Mesothelial cell of epicardium (in vitro differentiated cells): ENCODE results near the gene ADGRL3. TPM values are rescaled to one million over a fixed set of nuclear protein-coding genes. Genes with fewer than 3 reads are reported as not detected.

ENCODE experiments used
- DNase-seq, 2 experiments: peaks; one replicate each; pipeline ENCODE4 v3.0.0; 2021; ENCODE audit warnings: low spot score in 2 of 2; ENCODE audit not compliant: unreplicated experiment in 2 of 2
- H3K27ac Mint-ChIP-seq: 2 replicates; pipeline ENCODE4 v1.8.0; 2021; ENCODE audit warnings: mixed read lengths
- H3K27me3 Mint-ChIP-seq: 2 replicates; pipeline ENCODE4 v1.8.0; 2021; ENCODE audit warnings: low read depth, mixed read lengths
- H3K36me3 Mint-ChIP-seq: 2 replicates; pipeline ENCODE4 v1.8.0; 2021; ENCODE audit warnings: mixed read lengths
- H3K4me1 Mint-ChIP-seq: 2 replicates; pipeline ENCODE4 v1.8.0; 2021; ENCODE audit warnings: mixed read lengths
- H3K4me3 Mint-ChIP-seq: 2 replicates; pipeline ENCODE4 v1.8.0; 2021; ENCODE audit warnings: mild to moderate bottlenecking, moderate library complexity, mixed read lengths
- H3K9me3 Mint-ChIP-seq: 2 replicates; pipeline ENCODE4 v1.8.0; 2021; ENCODE audit warnings: mixed read lengths
- total RNA-seq: library from RNA; stranded (reverse); gene quantifications from 3 replicates; pipeline ENCODE4 v1.2.1, GENCODE V29; 2021
- TF ChIP-seq, protein P1 (sequence below): fragments of 200-600 bp; sonication (generic); IDR thresholded peaks from one replicate; pipeline ENCODE4 v1.5.0; 2021; ENCODE audit warnings: antibody characterized with exemption; ENCODE audit not compliant: unreplicated experiment

Gene ADGRL3
- total RNA-seq, 1 donor from 2014 or later = 68.3 TPM

DNA sequence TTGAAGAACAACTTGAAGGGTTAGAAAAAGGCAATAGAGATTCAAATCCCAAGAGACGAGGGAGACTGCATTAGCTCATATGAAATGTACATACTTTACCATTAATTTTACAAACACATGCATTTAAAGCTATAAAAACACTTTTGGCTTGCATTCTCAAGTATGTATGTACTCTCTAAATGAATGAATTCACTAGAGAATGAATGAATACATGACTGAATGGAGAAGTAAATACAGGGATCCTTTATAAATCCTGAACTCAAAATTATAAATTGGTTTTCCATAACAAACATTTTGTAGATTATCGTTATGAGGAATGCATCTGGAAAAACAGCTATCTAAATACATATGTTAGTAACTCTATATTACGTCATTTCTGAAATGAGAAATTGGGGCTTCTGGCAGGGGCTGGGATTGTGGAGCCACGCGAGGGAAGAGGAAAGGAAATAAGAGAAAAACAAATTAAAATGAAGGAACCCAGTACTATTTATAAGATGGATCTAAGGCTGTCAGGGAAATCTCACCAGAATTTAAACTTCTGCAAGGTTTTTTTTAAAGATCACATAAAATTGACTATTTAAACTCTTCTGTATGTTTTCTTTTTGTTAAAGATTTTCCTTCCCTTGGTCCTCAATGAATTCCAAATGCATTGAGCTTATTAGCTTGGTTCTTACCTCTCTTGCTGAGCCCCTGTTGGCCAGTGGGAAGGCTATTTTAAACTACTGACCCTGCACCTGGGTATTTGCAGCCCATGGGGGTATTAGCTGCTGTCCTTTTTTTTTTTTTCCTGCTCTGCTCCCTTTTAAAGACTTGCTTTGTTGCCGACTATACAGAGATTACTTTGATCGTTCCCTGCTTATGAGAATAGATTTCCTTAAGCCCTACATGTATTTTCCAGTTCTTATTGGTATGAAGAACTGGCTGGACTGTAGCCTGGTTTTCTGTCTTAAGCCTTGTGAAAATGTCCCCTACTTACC, 207.8 kb downstream of the ADGRL3 start:
- peak overlapping the region; percentile 60 for H3K27ac Mint-ChIP-seq
- TF ChIP-seq, protein P1, sequence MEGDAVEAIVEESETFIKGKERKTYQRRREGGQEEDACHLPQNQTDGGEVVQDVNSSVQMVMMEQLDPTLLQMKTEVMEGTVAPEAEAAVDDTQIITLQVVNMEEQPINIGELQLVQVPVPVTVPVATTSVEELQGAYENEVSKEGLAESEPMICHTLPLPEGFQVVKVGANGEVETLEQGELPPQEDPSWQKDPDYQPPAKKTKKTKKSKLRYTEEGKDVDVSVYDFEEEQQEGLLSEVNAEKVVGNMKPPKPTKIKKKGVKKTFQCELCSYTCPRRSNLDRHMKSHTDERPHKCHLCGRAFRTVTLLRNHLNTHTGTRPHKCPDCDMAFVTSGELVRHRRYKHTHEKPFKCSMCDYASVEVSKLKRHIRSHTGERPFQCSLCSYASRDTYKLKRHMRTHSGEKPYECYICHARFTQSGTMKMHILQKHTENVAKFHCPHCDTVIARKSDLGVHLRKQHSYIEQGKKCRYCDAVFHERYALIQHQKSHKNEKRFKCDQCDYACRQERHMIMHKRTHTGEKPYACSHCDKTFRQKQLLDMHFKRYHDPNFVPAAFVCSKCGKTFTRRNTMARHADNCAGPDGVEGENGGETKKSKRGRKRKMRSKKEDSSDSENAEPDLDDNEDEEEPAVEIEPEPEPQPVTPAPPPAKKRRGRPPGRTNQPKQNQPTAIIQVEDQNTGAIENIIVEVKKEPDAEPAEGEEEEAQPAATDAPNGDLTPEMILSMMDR = no peak
- H3K9me3 Mint-ChIP-seq = no peaks in the 10 kb centered on the region
- H3K4me3 Mint-ChIP-seq = peak overlapping the region; percentile 1
- H3K27me3 Mint-ChIP-seq = no peaks in the 10 kb centered on the region
- DNase-seq = no peak
- H3K36me3 Mint-ChIP-seq = no peaks in the 10 kb centered on the region
- H3K4me1 Mint-ChIP-seq = peaks cover 23% of the 10 kb centered on the region

DNA sequence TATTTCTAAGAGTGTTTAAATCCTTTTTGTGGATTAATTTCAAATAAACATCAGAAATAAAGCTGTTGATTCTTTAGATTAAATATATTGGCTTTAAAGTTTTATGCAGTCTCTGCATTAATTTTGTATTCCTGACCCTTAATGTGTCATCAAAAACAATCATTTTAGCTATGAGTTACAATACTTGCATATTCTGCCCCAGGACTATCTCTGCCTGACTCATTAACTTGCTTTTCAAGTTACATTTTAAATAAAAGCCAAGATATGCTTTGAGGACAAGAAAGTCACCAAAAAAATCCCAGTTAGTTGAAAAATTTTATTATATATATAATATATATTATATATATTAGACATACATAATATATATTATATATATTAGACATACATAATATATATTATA, 208.7 kb downstream of the ADGRL3 start:
- TF ChIP-seq, protein P1 = no peak
- DNase-seq = no peak
- Mint-ChIP-seq H3K27ac (no peak overlapping the region), H3K27me3 (no peaks in the 10 kb centered on the region), H3K4me1 (peaks cover 23% of the 10 kb centered on the region), H3K4me3 (no peak overlapping the region), H3K9me3 (no peaks in the 10 kb centered on the region), H3K36me3 (no peaks in the 10 kb centered on the region)

DNA sequence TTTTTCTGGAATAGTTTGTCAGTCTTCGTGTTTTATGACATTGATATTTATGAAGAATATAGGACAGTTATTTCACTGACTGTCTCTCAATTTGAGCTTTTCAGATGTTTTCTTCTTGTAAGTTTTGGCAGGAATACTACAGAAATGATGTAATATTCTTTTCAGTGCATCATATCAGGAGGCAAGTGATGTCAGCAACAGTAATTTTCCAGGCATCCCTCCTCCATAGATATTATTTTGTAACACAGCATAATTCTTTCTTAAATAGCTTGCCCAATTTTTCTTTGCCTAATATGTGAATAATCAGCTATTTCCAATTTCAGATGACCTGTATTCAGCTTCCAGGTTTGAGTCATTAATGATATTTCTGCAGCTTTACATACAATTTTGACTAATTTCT, 211.1 kb downstream of the ADGRL3 start:
- Mint-ChIP-seq H3K4me3 (no peak overlapping the region), H3K36me3 (no peaks in the 10 kb centered on the region), H3K27ac (no peak overlapping the region), H3K4me1 (peaks cover 18% of the 10 kb centered on the region), H3K9me3 (no peaks in the 10 kb centered on the region), H3K27me3 (no peaks in the 10 kb centered on the region)
- TF ChIP-seq, protein P1 = no peak
- DNase-seq = no peak

DNA sequence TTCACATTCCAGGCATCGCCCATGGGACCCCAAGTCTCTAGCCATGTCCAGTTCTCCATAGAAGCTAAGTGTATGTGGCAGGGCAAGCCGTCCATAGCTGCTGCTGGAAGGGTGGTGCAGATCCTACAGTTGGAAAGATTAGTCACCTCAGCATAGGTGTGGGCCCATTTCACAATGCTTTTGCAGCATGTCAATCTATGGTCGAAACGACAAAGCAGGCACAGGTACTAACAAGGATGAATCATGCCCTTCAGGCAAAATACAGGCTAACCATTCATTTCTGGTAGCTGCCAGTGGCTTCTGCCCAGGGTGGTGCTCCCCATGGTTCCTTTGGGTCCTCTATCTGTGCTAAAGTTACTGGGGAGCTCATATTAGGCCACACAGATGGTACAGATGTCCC, 225.2 kb downstream of the ADGRL3 start:
- H3K4me3 Mint-ChIP-seq = no peak overlapping the region
- TF ChIP-seq, protein P1 = no peak
- DNase-seq = no peak
- H3K27ac Mint-ChIP-seq = no peak overlapping the region
- H3K9me3 Mint-ChIP-seq = peaks cover 24% of the 10 kb centered on the region
- no peaks in the 10 kb centered on the region for H3K4me1 Mint-ChIP-seq
- no peaks in the 10 kb centered on the region for H3K27me3 Mint-ChIP-seq
- H3K36me3 Mint-ChIP-seq = peaks cover 17% of the 10 kb centered on the region

DNA sequence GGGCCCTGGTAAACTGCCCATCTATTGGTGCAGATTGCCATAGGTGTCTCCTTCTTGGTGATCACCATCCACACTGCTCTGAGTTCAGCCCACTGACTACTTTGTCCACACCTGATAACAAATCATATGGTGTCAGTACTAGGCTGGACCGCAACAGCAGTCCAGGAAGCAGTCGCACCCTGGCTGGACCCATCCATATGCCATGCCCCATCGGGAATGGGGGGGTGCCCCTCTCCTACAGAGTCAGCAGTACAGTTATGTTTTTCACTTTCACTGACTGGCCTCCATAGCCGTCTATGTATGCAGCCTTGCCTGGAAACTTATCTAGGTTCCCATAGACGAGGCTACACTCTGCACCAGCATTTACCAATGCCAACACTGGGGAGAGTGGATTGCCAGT, 226.1 kb downstream of the ADGRL3 start:
- Mint-ChIP-seq H3K4me3 (no peak overlapping the region), H3K4me1 (no peaks in the 10 kb centered on the region), H3K27me3 (no peaks in the 10 kb centered on the region), H3K9me3 (peaks cover 24% of the 10 kb centered on the region), H3K27ac (no peak overlapping the region), H3K36me3 (peaks cover 17% of the 10 kb centered on the region)
- no peak for DNase-seq
- TF ChIP-seq, protein P1 = no peak
